Natural killer cell (primary cell): ENCODE measurements around the gene PLA2G6. TPM values are rescaled to one million over a fixed set of nuclear protein-coding genes. Genes with fewer than 3 reads are reported as not detected.

Source experiments
- ATAC-seq, 3 donors: fragments of 150-1000 bp in 2 of 3; fragments of 200-7000 bp in 1 of 3; cut with Tn5 transposase; 1 replicate in 1 of 3; 2 replicates in 2 of 3; pipeline ENCODE4 v1.10.0; 2021; ENCODE audit warnings: mild to moderate bottlenecking in 2 of 3, moderate library complexity in 2 of 3
- DNase-seq, 2 donors: peaks; one replicate each; pipeline versions ENCODE4 v3.0.0 to v3.0.0-alpha.2; 2013 to 2021; ENCODE audit warnings: mixed read lengths in 1 of 2
- H3K27ac ChIP-seq: one replicate; pipeline ENCODE4 v1.5.1; 2013; ENCODE audit warnings: mild to moderate bottlenecking, low read length
- H3K27me3 ChIP-seq: one replicate; pipeline ENCODE4 v1.6.1; 2013; ENCODE audit warnings: low read length; ENCODE audit not compliant: control insufficient read depth, insufficient read depth
- H3K36me3 ChIP-seq: one replicate; pipeline ENCODE4 v1.6.1; 2013; ENCODE audit warnings: low read length; ENCODE audit not compliant: control insufficient read depth, insufficient read depth
- H3K4me1 ChIP-seq: one replicate; pipeline ENCODE4 v1.6.1; 2013; ENCODE audit warnings: low read length; ENCODE audit not compliant: control insufficient read depth, insufficient read depth
- H3K4me3 ChIP-seq: one replicate; pipeline ENCODE4 v1.5.1; 2013; ENCODE audit warnings: low read length
- H3K9me3 ChIP-seq: one replicate; pipeline ENCODE4 v1.6.1; 2013; ENCODE audit warnings: low read length; ENCODE audit not compliant: control insufficient read depth, insufficient read depth
- H3K27ac Mint-ChIP-seq, 2 donors: one replicate each; pipeline ENCODE4 v1.8.0; 2022; ENCODE audit warnings: mild to moderate bottlenecking in 2 of 2, mixed read lengths in 2 of 2, moderate library complexity in 1 of 2
- H3K27me3 Mint-ChIP-seq, 2 donors: one replicate each; pipeline ENCODE4 v1.8.0; 2022; ENCODE audit warnings: low read depth in 2 of 2, mixed read lengths in 2 of 2
- H3K36me3 Mint-ChIP-seq: one replicate; pipeline ENCODE4 v1.8.0; 2022; ENCODE audit warnings: mixed read lengths
- H3K4me1 Mint-ChIP-seq, 2 donors: one replicate each; pipeline ENCODE4 v1.8.0; 2022; ENCODE audit warnings: mixed read lengths in 2 of 2
- H3K4me3 Mint-ChIP-seq: one replicate; pipeline ENCODE4 v1.8.0; 2022; ENCODE audit warnings: mild to moderate bottlenecking, moderate library complexity, mixed read lengths
- H3K9me3 Mint-ChIP-seq, 2 donors: one replicate each; pipeline ENCODE4 v1.8.0; 2022; ENCODE audit warnings: mixed read lengths in 2 of 2
- CTCF ChIP-seq: fragments of 200-600 bp; IDR thresholded peaks from one replicate; pipeline ENCODE4 v1.8.0; 2022; ENCODE audit warnings: antibody characterized with exemption
- WGBS: methylation state at CpG from one replicate; pipeline ENCODE4 v1.1.7; 2013; ENCODE audit warnings: missing lambda C conversion rate; ENCODE audit not compliant: insufficient coverage; 5-methylcytosine and 5-hydroxymethylcytosine counted together
- intact Hi-C: fragments of 100-400 bp; cut with micrococcal nuclease; formaldehyde crosslinking; loops from one replicate; pipeline ENCODE4 v1.14.2; 2022
- total RNA-seq, 4 donors: library from RNA; stranded (reverse); fragments of 120-200 nt in 1 of 4; gene quantifications; one replicate each; pipeline versions ENCODE4 v1.2.3 to v1.2.4, GENCODE V29; 2013 to 2022

The PLA2G6 gene
- total RNA-seq, 3 donors from 2014 or later (not counting 1 experiment from before 2014, with no cell fraction given), result 137 to 167 (median 145) TPM

GRCh38 chr22:38125038-38125610 lies 56.5 kb downstream of the PLA2G6 start:
- Histone ChIP-seq H3K27me3 (no peaks in the 10 kb centered on the region), H3K4me3 (no peak overlapping the region), H3K9me3 (no peaks in the 10 kb centered on the region), H3K36me3 (peaks cover 37% of the 10 kb centered on the region), H3K4me1 (peaks cover 7% of the 10 kb centered on the region), H3K27ac (no peak overlapping the region)
- TF ChIP-seq CTCF, result no peak
- DNase-seq, result no peak
- no peaks in the 10 kb centered on the region for H3K27me3 Mint-ChIP-seq
- no peaks in the 10 kb centered on the region for H3K36me3 Mint-ChIP-seq
- H3K9me3 Mint-ChIP-seq, result no peaks in the 10 kb centered on the region
- H3K4me3 Mint-ChIP-seq, result no peak overlapping the region
- intact Hi-C loops, result no loop called here
- H3K4me1 Mint-ChIP-seq, result peaks cover 5 to 6% of the 10 kb centered on the region in 2 donors
- no peak for ATAC-seq
- H3K27ac Mint-ChIP-seq, result no peak overlapping the region
- 97% methylated on average over 14 of the region's 14 CpGs for WGBS

- intact Hi-C loops, result no loop called here
- Histone ChIP-seq H3K4me1 (peaks cover 7% of the 10 kb centered on the region), H3K27ac (no peak overlapping the region), H3K9me3 (no peaks in the 10 kb centered on the region), H3K36me3 (peaks cover 32% of the 10 kb centered on the region), H3K4me3 (no peak overlapping the region), H3K27me3 (no peaks in the 10 kb centered on the region)
- no peak overlapping the region for H3K4me3 Mint-ChIP-seq
- peaks cover 5 to 6% of the 10 kb centered on the region in 2 donors for H3K4me1 Mint-ChIP-seq
- H3K27me3 Mint-ChIP-seq, result no peaks in the 10 kb centered on the region
- no peak for TF ChIP-seq CTCF
- H3K27ac Mint-ChIP-seq, result peak overlapping the region in 1 of 2 donors; percentile 17
- ATAC-seq (peak in 1 of 3 donors; percentile 45), DNase-seq (no peak)
- no peaks in the 10 kb centered on the region for H3K9me3 Mint-ChIP-seq
- 93% methylated on average over 21 of the region's 21 CpGs for WGBS
- no peaks in the 10 kb centered on the region for H3K36me3 Mint-ChIP-seq
These were observed 57.2 kb downstream of the PLA2G6 start for GRCh38 chr22:38124236-38124974.

- intact Hi-C loops, result no loop called here
- TF ChIP-seq CTCF, result no peak
- H3K4me3 Mint-ChIP-seq, result no peak overlapping the region
- Histone ChIP-seq H3K4me1 (peaks cover 7% of the 10 kb centered on the region), H3K9me3 (no peaks in the 10 kb centered on the region), H3K4me3 (no peak overlapping the region), H3K27ac (no peak overlapping the region), H3K27me3 (no peaks in the 10 kb centered on the region), H3K36me3 (peaks cover 21% of the 10 kb centered on the region)
- H3K9me3 Mint-ChIP-seq, result no peaks in the 10 kb centered on the region
- H3K4me1 Mint-ChIP-seq, result peaks cover 5 to 6% of the 10 kb centered on the region in 2 donors
- ATAC-seq (no peak), DNase-seq (no peak)
- 79% methylated on average over 6 of the region's 6 CpGs for WGBS
- H3K27me3 Mint-ChIP-seq, result no peaks in the 10 kb centered on the region
- H3K27ac Mint-ChIP-seq, result no peak overlapping the region
- H3K36me3 Mint-ChIP-seq, result no peaks in the 10 kb centered on the region
These were observed 59.0 kb downstream of the PLA2G6 start for GRCh38 chr22:38122616-38123015.
